ENCODE measurements around the gene INPP4B. TPM values are rescaled to one million over a fixed set of nuclear protein-coding genes. Genes with fewer than 3 reads are reported as not detected.

INPP4B gene
- total RNA-seq, 1 experiment from 2014 or later = 53.7 TPM

DNA sequence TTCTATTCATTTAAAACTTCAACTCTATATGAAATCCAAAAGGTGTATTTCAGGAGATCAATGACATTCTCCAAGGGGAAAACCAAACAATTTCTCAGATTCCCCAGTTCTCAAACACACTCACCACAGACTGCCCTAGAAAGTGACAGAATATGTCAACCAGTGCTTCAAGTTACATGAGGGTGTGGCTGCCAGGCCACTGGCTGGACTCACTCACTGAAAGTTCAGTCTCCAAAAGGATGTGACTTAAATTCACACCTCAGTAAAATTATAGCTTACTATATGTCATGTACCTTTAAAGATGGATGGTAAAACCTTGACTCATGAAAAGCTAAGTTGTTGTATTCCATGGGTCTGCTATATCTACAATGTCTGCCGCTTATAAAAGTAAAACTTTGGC is 7.3 kb downstream of the INPP4B start:
- TF ChIP-seq EZH2 (IDR thresholded peaks at IDR 0.05; ENCODE audit: low read depth) = no peak
- TF ChIP-seq CTCF (conservative IDR thresholded peaks at IDR 0.05) = no peak
- 0 out of 2 replicates have a peak overlapping the region, but pooled peaks have one; percentile 9 for H3K27ac ChIP-seq
- intact Hi-C loops (cut with micrococcal nuclease; ENCODE audit: unreplicated experiment) = no loop called here
- H3K4me3 ChIP-seq = no peak overlapping the region
- no peak overlapping the region for H2AFZ ChIP-seq
- H3F3A ChIP-seq (ENCODE audit: insufficient read depth, low read depth) = no peaks in the 10 kb centered on the region
- no TSS peak for BruUV-seq (replicated peaks)
- H3K36me3 ChIP-seq (ENCODE audit: low read depth) = no peaks in the 10 kb centered on the region; the same call in 1 of the 2 replicates
- DNase-seq = no peak
- H3K4me2 ChIP-seq = no peak overlapping the region
- H3K79me2 ChIP-seq (ENCODE audit: low read depth) = peaks cover 45% of the 10 kb centered on the region
- ChIA-PET CTCF (no interaction called here), POLR2A (ENCODE audit: unreplicated experiment) (interaction anchor here (0.6 kb wide), 1 partner anchor 67 kb away, joined by 4 read pairs; no protein-coding TSS in a partner anchor)
- no peaks in the 10 kb centered on the region for H4K20me1 ChIP-seq (ENCODE audit: insufficient read depth)
- peaks cover 9% of the 10 kb centered on the region for H3K4me1 ChIP-seq (replicated peaks; ENCODE audit: insufficient read depth)
- no peaks in the 10 kb centered on the region for H3K27me3 ChIP-seq (ENCODE audit: insufficient read depth, low read depth)
- no peaks in the 10 kb centered on the region for H3K9me2 ChIP-seq (ENCODE audit: insufficient read depth)
- no peaks in the 10 kb centered on the region for H3K9me3 ChIP-seq (ENCODE audit: insufficient read depth, low read depth)

GRCh38 chr4:142832022-142832421 is 14.1 kb downstream of the INPP4B start:
- Histone ChIP-seq H3K27me3 (ENCODE audit: insufficient read depth, low read depth) (no peaks in the 10 kb centered on the region), H3K4me2 (no peak overlapping the region), H3K9me3 (ENCODE audit: insufficient read depth, low read depth) (no peaks in the 10 kb centered on the region; the same call in 1 of the 2 replicates), H2AFZ (no peak overlapping the region), H4K20me1 (ENCODE audit: insufficient read depth) (no peaks in the 10 kb centered on the region), H3K9me2 (ENCODE audit: insufficient read depth) (no peaks in the 10 kb centered on the region), H3K36me3 (ENCODE audit: low read depth) (no peaks in the 10 kb centered on the region; the same call in 1 of the 2 replicates), H3K4me3 (no peak overlapping the region), H3K4me1 (replicated peaks; ENCODE audit: insufficient read depth) (no peaks in the 10 kb centered on the region), H3K79me2 (ENCODE audit: low read depth) (0 out of 2 replicates have a peak, but pooled peaks cover 7% of the 10 kb centered on the region), H3F3A (ENCODE audit: insufficient read depth, low read depth) (no peaks in the 10 kb centered on the region), H3K27ac (no peak overlapping the region)
- no TSS peak for BruUV-seq (replicated peaks)
- ChIA-PET CTCF (no interaction called here), POLR2A (ENCODE audit: unreplicated experiment) (no interaction called here)
- intact Hi-C loops (cut with micrococcal nuclease; ENCODE audit: unreplicated experiment) = no loop called here
- no peak for DNase-seq
- TF ChIP-seq CTCF (conservative IDR thresholded peaks at IDR 0.05) (no peak), EZH2 (IDR thresholded peaks at IDR 0.05; ENCODE audit: low read depth) (no peak)

- BruUV-seq (replicated peaks) = no TSS peak
- Histone ChIP-seq H3K4me2 (no peak overlapping the region), H3K36me3 (ENCODE audit: low read depth) (no peaks in the 10 kb centered on the region), H3F3A (ENCODE audit: insufficient read depth, low read depth) (no peaks in the 10 kb centered on the region), H3K9me2 (ENCODE audit: insufficient read depth) (no peaks in the 10 kb centered on the region), H3K9me3 (ENCODE audit: insufficient read depth, low read depth) (no peaks in the 10 kb centered on the region; the same call in 1 of the 2 replicates), H3K27ac (no peak overlapping the region), H3K79me2 (ENCODE audit: low read depth) (no peaks in the 10 kb centered on the region), H3K27me3 (ENCODE audit: insufficient read depth, low read depth) (no peaks in the 10 kb centered on the region), H3K4me3 (no peak overlapping the region), H4K20me1 (ENCODE audit: insufficient read depth) (no peaks in the 10 kb centered on the region), H2AFZ (no peak overlapping the region), H3K4me1 (replicated peaks; ENCODE audit: insufficient read depth) (no peaks in the 10 kb centered on the region)
- ChIA-PET POLR2A (ENCODE audit: unreplicated experiment) (interaction anchor here (0.5 kb wide), 1 partner anchor 195 kb away, joined by 3 read pairs; no protein-coding TSS in a partner anchor), CTCF (no interaction called here)
- TF ChIP-seq EZH2 (IDR thresholded peaks at IDR 0.05; ENCODE audit: low read depth) = no peak
- TF ChIP-seq CTCF (conservative IDR thresholded peaks at IDR 0.05) = no peak
- no peak for DNase-seq
- intact Hi-C loops (cut with micrococcal nuclease; ENCODE audit: unreplicated experiment) = no loop called here
Measured at GRCh38 chr4:142826503-142827241, 19.4 kb downstream of the INPP4B start.
